ENCODE measurements around the gene RAB25.

- TF ChIP-seq CTCF (IDR thresholded peaks at IDR 0.05) = no peak
- TF ChIP-seq POLR2A (IDR thresholded peaks at IDR 0.05) = no peak
Measured at GRCh38 chr1:156021954-156022353, 39.0 kb upstream of the RAB25 start.

All from lower leg skin (tissue), 3 donors.